Activated naive CD4-positive, alpha-beta T cell treated with anti-CD3 and anti-CD28 coated beads, Interleukin-2, amount 50 U/mL, for 16 hours (primary cell): Measurements from ENCODE around the gene SPTBN1.

Experiments used
- DNase-seq: peaks from one replicate; pipeline ENCODE4 v3.0.0-alpha.2; 2020

Gene SPTBN1

DNA sequence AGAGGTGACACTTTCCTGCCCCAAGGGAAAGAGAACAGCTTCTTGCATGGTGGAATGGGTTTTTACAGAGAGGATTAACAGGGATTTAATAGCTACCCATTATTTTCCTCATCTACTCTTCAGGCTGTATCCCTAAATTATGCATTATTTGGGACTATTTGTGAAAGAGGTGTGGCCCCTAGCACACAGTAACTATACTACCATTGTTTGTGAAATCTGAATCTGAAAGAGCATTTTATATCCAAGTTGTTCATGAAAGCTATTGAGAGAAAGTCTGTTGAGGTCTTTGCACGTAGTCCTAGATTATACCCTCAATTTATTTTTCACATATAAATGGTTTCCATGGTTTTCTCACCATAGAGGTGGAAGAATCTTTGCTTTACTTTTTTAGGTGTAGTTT, 78.1 kb downstream of the SPTBN1 start:
- no peak for DNase-seq

DNA sequence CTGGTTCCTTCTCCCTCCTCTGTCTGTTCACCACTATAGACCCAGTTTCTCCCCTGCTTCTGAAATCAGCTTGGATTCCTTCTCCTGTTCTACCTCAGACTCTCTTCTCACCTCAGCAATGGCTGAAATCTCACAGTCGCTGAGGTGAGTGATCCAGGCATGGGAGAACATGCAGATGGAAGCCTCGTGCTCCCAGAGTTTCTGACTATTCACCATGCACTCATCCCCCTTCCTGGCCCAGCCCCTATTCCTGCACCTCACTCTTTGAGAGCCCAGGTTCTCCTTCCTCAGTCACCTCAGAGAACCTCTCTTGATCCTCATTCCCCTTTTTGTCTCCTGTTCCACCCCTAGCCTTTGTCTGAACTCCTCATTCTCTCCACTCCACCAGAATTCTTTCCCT, 78.5 kb downstream of the SPTBN1 start:
- no peak for DNase-seq

DNA sequence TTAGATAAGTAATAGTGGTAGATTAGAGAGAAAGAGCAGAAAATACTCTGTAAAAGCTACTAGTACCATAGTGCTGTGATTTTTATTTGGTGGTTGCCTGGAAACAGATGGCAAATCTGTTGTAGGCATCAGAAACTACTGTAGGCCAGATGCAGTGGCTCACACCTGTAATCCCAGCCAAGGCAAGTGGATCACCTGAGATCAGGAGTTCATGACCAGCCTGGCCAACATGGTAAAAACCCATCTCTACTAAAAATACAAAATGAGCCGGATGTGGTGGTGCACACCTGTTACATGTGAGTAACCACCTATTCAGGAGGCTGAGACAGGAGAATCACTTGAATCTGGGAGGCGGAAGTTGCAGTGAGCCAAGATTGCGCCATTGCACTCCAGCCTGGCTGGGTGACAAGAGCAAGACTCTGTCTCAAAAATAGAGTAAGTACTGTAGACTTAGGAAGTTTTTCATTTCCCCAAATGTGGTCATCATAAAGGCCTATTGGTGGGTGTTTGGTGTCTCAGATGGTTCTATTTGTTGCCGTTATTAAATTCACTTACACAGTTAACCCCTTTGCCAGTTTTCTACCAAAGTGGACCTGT, 79.6 kb downstream of the SPTBN1 start:
- no peak for DNase-seq

DNA sequence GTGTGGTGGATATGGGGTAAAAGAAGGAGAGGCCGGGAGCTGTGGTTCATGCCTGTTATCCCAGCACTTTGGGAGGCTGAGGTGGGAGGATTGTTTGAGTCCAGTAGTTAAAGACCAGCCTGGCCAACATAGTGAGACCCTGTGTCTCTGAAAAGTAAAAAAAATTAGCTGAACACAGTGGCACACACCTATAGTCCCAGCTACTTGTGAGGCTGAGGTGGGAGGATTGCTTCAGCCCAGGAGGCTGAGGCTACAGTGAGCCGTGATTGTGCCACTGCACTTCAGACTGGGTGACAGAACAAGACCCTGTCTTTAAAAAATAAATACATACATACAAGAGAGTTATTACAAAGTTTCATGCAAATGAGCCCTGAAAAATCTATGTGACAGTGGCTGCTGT, 80.6 kb downstream of the SPTBN1 start:
- no peak for DNase-seq

DNA sequence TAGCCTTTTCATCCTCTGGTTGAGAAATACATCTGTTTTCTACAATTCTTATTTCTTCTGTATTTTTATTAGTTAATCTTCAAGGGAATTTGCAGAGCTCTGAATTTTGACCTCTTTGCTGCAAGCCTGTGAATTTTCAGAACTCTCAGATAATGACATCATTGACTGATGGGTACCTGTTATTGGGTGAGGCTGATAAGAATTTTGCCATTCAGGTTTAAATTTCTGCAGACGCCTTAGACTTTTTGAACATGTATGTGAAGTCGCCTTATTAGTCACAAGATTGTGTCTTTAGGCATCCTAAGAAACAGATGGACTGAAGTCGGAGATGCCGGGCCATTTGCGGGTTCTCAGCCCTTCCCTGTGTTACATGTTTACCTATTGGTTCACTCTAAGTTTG, 82.4 kb downstream of the SPTBN1 start:
- no peak for DNase-seq

DNA sequence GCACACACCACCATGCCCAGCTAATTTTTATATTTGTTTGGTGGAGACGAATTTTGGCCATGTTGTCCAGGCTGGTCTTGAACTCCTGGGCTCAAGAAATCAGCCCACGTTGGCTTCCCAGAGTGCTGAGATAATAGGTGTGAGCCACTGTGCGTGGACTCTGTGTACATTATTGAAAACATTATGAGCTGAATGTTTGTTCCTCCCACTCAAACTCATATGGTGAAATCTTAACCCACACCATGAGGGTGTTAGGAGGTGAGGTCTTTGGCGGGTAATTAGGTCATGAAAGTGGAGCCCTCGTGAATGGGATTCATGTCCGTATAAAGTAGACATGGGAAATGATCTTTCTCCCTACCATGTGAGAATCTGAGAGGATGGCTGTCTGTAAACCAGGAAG, 83.6 kb downstream of the SPTBN1 start:
- DNase-seq = no peak

DNA sequence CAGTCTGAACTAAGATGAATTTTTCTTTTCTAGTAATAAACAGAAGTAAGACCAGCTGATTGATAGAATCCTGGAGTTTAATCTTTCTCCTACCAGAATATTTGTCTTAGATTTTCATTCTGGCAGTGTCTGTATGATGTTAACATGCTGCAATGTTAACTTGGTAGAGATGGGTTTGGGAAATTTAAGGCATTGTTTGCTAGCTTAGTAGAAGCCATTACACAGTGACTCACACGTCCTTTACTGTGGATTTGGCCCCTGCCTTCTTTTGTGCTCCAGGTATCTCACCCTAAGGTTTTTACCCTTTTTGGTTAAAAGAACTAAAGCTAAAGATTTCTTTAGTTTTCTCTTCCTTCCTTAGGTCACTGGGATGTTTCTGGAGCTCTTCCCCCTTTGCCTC, 84.1 kb downstream of the SPTBN1 start:
- no peak for DNase-seq

DNA sequence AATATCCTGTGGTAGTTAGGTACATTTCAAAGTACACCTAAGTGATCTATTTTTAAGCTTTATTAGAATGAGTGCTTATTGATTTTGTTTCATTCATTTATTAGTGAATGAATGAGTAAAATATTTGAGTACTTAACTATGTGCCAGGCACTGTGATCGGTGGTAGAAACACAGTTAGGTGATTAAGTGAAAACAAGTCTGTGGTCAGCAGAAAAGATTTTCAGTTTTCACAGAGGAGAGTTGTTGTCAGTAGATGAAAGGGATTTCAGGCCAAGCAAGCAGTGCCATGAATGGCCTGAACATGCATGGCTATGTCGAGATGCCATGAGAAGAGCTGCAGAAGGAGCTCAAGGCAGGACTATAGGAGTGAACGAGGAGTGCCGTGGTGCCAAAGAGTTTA, 85.9 kb downstream of the SPTBN1 start:
- DNase-seq = no peak

DNA sequence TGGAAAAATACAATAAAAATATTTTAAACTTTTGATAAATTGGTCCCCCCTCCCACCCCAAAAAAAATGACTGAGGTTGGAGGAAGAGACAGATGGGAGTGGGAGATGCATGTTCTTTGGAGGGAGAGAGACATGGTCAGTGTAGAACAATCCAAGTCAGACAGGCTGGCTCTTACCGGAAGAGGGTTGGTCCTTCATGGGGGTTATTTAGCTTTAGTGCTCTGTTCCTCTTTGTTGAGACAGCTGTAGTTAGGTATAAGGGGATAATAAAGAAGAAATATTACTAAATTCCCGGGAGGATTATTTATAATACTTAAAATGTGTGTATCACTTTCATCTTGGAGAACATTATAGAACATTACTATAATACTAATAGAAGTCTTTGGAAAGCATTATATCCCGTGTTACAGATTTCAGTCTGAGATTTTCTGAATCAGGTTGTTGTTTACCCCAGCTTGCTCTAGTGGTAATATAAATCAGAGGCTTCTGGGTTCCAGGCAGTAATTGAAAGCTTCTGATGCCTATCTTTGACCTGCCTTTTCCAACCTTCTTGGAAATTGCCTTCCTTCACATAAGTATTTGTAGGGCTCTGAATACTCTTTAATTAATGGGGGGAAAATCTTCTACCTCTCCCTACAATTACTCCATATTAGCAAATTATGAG, 87.7 kb downstream of the SPTBN1 start:
- no peak for DNase-seq

DNA sequence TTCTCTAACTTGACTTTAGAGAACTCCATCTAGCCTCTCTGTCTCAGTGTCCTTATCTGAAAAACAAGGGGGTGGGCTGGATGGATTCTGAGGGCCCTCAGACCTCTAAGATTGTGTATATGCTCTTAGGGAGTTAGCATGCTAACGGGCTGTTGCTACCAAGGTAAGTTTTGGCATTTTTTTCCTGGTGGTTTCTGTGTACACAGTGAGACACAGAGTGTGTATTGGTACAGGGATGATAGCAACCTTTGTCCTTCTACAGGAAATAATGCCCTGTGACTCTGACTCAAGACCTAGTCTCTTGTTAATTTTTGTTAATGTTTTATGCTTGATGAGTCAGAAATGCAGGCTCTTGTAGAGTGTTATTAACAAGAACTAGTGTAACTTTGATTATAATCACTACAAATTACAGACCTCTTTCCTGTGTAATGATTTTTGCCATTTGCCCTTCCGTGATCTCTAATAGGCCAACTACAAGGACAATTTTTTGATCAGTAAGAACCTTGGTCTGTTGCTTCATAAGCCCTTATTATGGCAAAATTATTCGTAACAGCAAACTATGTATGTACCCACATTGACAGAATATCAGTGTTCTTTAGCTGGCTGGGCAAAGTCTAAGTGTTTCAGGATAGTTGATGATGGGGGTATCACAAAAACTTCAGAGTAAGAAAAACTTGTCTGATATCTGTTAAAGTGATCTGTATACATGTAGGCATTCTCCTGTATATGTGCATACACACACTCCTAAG, 89.7 kb downstream of the SPTBN1 start:
- no peak for DNase-seq

DNA sequence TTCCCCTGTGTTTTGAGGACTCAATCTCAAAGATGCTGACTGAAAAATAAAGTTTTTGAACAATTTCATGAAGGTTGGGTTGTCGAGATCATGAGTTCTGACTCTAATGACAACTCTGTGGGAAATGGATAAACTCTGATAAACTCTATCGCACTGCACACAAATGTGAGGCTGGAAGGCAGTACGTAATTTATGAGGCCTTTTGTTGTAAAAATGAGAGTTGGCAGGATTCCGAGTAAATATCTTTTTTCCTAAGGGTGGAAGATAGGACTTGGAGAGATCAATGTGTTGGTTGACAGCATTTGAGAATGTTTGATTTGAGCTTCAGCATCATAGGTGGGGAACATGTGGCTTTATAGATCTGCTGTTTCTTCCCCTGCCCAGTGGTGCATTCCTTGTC, 90.4 kb downstream of the SPTBN1 start:
- no peak for DNase-seq

DNA sequence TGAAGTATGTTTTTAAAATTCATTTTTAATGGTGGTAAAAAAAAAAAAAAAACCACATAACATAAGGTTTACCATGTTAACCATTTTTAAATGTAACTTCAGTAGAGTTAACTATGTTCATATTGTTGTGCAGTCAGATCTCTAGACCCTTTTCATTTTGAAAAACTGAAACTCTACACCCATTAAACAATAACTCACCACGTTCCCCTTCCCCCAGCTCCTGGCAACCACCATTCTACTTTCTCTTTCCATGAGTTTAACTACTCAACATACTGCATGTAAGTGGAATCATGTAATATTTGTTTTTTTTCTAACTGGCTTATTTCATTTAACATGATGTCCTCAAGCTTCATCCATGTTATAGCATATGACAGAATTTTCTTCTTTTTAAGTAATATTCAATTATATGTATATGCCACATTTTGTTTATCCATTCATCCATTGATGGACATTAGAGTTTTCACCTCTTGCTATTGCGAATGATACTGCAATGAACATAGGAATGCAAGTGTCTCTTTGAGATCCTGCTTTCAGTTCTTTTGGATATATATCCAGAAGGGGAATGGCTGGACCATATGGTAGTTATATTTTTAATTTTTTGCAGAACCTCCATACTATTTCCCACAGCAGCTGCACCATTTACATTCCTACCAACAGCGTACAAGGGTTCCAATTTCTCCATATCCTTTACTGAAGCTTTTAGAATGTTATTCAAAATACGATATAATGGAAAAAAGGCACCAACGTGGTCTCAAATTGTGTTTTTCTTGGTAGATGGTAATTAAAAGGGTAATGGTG, 91.0 kb downstream of the SPTBN1 start:
- no peak for DNase-seq

DNA sequence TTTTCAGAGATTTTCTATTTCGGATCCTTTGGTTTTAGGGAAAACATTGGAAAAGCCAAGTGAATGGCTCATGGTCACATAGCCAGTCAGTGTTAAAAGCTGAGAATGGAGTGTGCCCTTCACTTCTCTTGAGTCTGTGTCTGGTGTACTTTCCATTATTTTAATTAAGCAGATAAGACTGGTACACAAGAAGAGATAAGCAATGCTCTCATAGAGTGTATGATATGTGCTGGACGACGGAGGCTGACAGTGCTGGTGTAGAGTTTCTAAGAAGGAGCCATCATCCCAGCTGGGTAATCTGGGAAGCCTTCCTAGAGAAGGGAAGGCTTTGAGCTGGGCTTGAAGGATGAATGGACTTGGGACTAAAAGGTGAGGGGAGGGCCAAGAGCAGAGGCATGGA, 93.3 kb downstream of the SPTBN1 start:
- DNase-seq = no peak

DNA sequence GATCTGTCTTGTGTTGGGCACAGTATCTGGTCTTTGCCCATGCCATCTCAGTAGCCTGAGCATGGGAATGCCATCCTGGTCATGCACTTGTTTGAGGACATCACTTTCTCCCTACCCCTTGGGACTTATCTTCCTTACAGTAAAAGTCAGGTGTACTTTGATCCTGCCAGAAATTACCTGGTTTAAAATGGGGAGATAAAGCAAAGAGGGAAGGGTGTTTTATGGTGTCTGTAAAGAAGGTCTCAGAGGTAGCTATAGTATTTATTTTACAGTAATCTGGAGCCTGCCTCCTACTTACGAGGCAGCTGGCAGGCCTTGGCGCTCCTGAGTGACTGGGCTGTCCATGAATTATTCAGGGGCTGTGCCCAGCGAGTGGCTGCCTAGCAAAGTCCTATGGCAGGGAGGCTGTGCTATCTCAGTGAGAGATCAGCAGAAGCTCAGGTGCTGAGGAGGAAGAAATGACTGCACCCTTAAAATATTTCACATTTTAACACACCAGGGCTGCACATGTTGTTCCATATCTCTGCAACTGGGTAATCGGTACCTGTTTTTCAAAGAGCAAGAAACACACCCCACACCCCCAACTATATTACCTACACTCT, 93.9 kb downstream of the SPTBN1 start:
- no peak for DNase-seq

DNA sequence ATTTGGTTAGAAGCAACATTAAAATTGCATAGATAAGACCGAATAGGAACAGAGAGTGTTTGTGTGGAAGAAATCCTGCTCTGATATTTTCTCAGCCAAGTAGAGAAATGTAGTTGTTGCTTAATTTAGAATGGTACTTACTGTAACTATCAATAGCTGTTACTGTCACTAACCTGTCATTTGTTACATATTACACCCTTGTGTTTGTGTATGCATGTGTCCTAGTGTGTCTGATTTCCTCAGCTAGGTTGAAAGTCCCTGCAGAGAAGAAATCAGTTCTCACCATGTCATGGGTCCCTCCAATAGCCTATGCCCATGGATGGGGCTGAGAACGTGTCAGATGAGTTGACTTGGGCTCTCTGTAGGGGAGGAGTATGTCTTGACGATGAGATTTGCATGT, 94.4 kb downstream of the SPTBN1 start:
- DNase-seq = no peak

DNA sequence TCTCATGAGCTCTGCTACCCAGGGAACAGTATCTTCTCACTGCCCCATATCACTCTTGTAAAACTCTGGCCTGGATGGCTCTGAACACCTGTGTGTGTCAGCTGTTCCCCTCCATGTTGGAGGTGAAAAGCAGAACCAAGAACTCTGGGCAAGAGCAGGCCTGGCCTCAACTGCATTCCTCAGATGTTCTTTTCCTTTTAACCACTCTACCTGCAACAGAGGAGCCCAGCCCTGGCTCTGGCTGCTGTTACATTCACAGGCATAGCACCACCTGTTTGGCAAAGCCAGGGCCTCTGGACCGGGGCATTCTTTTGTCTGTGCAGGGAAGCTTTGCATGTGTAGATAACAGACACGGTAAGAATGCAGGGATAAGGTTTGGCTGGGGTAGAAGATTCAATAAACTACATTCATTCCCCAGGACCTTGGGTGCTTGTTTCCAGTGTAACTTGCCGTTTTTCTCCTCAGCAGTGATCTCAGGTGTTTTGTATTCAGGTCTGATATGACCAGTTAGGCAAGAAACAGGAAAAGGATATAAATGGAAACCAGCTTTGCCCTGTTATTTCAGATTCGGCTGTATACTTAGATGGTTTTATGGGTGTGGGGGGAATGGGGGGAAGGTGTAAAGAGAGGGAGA, 95.1 kb downstream of the SPTBN1 start:
- DNase-seq = no peak

DNA sequence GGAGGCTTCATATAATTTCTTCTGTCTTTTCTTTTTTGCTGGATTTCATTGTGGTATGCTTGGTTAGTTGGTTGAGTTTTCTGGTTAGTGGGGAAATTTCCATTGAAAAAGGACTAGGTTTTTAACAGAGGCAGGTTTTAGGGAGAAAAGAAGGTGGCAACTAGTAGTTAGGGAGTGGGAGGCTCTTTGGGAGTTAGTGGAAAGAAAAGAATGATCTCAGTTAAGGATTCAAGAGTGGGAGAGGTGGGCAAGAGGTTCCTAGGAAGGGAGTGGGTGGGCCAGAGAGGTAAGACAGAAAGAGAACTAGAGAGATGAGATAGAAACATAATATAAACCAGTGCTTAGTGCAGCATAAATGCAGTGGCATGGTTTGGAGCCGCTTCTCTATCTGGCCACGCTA, 96.9 kb downstream of the SPTBN1 start:
- DNase-seq = no peak

DNA sequence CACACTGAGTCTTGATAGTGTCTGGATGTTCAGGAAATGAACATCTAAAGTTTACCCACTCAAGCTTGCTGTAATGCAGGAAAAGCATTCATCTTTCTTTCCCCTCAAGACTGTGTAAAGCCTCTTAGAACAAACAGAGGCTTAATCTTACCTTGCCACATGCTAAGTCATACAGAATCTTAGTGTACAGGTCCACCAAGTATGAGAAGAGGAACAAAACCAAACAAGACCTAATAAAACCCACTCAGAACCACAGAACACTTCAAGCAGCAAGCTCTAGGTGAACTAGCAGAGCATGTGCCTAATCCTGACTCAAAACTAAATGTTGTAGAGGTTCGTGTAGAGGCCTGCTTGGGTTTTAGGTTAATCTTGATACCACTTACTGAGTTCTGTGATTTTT, 97.6 kb downstream of the SPTBN1 start:
- DNase-seq = no peak

DNA sequence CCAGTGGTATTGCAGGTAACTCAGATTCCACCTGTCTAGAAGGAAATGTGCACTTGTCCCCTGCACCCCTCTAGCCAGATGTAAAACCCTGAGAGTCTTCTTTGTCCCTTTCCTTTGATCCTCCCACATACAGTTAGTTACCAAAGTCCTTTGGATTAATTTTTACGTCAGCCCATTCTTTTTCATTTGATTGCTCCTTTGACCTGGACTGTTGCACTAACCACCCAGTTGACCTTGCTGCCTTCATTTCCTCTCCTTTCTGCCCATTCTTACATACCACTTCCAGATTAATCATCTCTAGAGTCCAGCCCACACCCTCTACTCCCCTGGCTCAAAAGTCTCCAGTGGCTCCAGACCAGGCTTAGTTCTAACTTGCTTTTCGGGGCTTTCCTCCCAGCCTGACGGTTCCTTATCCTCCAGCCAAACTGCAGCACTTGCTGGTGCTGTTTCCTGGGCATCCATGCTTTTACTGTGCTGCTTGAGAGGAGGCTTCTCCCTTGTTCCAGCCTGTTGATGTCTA, 99.3 kb downstream of the SPTBN1 start:
- no peak for DNase-seq

DNA sequence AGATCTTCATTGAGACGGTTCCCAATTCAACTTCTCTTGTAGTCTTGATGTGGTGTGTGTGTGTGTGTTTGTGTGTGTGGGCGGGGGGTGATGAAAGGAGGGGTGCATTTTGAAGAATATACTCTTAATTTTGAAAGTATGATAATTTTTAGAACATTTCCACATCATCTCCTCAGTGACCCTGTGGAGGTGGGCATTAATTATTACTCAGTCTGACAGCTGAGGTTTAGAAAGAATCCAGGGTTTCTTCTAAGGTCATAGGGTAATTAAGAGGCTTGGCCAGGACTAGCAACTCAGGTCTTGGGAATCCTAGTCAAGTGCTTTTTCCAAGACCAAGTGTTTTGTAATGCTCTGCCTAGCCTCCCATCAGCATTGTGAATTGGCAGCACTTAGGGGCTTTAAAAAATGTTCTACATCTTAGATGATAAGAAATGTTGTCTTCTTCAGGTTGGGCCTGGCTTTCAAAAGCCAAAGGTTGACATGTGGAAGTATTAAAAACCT, 100.5 kb downstream of the SPTBN1 start:
- DNase-seq = no peak

DNA sequence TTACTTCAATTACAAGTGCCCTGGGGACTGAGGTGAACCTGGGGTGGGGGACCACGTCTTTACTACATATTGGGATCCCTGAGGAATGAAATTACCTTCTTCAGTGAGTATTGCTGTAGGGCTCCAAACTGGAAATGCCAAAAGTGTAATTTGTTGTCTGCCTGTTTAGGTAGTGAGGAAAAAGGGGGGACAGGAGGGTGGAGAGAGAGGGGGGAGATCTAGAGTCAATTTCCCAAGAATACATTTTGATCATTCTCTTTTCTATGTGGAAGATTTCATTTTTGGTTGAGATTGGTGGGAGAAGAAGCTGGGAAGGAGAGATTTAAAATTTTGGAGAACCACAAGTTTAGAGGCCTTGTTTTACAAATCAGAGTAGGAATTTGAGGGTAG, 101.1 kb downstream of the SPTBN1 start:
- DNase-seq = no peak

DNA sequence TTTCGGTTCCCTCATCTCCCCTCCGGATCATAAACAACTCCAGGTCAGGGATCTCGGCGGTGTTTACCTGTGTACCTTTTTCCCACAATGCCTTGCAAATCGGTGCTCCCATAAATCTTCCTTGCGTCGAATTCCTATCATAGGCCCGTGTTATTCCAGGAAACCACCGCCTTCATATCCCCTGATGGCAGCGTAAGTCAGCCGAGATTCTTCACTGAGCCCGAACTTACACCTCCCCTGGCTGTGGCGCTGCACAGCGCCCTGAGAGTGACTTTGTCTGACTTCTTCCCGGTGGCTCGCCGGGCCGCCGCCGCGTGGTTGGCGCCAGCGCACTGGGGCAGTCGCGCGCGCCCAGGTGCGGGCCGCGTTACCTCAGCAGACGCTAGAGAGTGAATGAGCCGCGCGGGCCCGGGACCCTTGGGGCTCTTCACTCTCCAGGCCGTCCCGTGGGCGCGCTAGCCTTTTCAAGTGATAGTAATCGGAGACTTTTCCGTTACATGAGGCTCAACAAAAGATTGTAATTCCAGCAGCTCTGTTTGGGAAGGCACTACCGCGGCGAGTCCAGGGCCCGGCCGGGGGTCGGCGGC, 101.6 kb downstream of the SPTBN1 start:
- DNase-seq = peak; percentile 75
